ENCODE data around the gene SLC39A9.

DNA sequence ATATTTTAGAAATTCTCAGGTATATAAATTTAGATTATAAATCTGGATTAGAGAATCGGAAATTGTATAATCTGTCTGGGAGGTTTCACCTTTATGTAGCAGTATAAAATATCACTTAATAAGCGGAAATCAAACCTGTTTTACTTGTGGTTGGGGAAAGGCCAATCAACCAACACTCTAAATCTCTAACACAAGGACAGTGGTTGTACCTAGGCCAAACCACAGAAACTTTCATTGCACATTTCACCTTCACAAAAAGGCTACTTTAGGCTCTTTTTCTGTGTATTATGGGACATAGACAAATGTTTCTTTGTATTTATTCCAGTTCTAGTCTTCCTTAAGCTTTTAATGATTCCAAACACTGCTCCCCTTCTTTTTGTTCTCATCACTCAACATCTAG lies 20.2 kb upstream of the SLC39A9 start:
- TF ChIP-seq, protein P1, sequence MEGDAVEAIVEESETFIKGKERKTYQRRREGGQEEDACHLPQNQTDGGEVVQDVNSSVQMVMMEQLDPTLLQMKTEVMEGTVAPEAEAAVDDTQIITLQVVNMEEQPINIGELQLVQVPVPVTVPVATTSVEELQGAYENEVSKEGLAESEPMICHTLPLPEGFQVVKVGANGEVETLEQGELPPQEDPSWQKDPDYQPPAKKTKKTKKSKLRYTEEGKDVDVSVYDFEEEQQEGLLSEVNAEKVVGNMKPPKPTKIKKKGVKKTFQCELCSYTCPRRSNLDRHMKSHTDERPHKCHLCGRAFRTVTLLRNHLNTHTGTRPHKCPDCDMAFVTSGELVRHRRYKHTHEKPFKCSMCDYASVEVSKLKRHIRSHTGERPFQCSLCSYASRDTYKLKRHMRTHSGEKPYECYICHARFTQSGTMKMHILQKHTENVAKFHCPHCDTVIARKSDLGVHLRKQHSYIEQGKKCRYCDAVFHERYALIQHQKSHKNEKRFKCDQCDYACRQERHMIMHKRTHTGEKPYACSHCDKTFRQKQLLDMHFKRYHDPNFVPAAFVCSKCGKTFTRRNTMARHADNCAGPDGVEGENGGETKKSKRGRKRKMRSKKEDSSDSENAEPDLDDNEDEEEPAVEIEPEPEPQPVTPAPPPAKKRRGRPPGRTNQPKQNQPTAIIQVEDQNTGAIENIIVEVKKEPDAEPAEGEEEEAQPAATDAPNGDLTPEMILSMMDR (IDR thresholded peaks at IDR 0.05), result no peak
- TF ChIP-seq POLR2A (IDR thresholded peaks at IDR 0.05), result no peak
- no peak for TF ChIP-seq POLR2AphosphoS5 (IDR thresholded peaks at IDR 0.05)
- TF ChIP-seq EP300 (IDR thresholded peaks at IDR 0.05), result no peak
